Upper lobe of left lung (tissue), 4 donors: ENCODE measurements around the gene PRAMEF13.
"Not testable (repeated sequence)": the region's sequence is repeated elsewhere in the genome, so short reads cannot be mapped to it uniquely, and the experiment has no call there.

Experiments
- CTCF ChIP-seq, 6 experiments: fragments of 450-650 bp in 4 of 6; fragments of 200-600 bp in 2 of 6; sonication (generic) in 2 of 6; IDR thresholded peaks; one replicate each; pipeline ENCODE4 v1.5.1; 2016 to 2019; ENCODE audit warnings: antibody characterized with exemption in 6 of 6
- EP300 ChIP-seq, 4 donors: sonication (generic); formaldehyde crosslinking; IDR thresholded peaks; one replicate each; pipeline ENCODE4 v1.5.1; 2017; ENCODE audit warnings: antibody characterized with exemption in 4 of 4, control low read depth in 2 of 4

- not testable (repeated sequence) for TF ChIP-seq EP300, CTCF (IDR thresholded peaks at IDR 0.05)
Observed at GRCh38 chr1:13234057-13234456, 32.8 kb upstream of the PRAMEF13 start.
